NCI-H1417 treated with DMSO at 0.1 percent for 48 hours (cell line): ENCODE measurements around the gene NLRP5.
"Not testable (repeated sequence)": the region's sequence is repeated elsewhere in the genome, so short reads cannot be mapped to it uniquely, and the experiment has no call there.

Experiments
- DNase-seq: peaks from one replicate; lab custom pipeline; 2025; lab: John Stamatoyannopoulos, UW

The NLRP5 gene

GRCh38 chr19:56098731-56099568, 112.4 kb downstream of the NLRP5 start:
- no peak for DNase-seq

DNA sequence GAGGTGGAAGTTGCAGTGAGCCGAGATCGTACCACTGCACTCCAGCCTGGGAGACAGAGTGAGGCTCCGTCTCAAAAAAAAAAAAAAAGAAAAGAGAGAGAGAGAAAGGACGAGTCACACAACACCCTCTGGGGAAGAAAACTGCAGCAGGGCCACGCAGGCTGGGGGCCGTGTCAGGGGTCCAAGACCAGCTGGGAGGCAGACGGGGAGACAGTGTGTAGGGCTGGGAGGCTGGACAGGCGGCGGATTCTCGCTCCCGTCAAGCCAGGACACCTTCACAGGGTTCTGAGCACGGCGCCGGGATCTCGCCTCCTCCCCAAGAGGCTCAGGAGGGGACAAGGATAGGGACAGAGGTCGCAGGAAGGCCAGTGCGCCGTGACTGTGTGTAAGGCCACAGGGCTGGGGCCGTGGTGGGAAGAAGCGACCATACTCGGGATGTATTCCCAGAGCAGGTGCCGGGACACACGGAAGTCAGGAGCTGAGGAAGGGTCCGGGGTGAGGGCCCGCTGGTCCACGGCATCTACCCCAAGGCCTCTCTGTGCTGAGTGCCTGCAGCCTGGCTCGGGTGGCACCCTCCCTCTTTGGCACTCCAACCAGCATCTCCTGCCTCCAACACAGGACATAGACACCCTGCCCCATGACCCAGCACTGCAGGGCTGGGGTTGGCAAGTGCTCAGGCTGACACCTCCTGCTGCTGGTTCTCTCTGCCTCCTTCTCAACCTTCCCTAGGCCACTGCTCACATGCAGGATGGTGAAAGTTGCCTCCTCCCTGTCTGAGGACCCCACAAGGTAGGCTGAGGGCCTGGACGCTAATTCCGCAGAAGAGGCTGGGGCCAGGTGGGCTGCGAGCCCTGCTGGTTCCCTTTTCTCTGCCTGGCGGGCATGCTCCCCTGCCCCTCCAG, 113.3 kb downstream of the NLRP5 start:
- DNase-seq, result no peak

GRCh38 chr19:56101095-56101494, 114.5 kb downstream of the NLRP5 start:
- DNase-seq, result no peak

GRCh38 chr19:56101746-56102535, 115.4 kb downstream of the NLRP5 start:
- no peak for DNase-seq

GRCh38 chr19:56103027-56103614, 116.5 kb downstream of the NLRP5 start:
- no peak for DNase-seq

DNA sequence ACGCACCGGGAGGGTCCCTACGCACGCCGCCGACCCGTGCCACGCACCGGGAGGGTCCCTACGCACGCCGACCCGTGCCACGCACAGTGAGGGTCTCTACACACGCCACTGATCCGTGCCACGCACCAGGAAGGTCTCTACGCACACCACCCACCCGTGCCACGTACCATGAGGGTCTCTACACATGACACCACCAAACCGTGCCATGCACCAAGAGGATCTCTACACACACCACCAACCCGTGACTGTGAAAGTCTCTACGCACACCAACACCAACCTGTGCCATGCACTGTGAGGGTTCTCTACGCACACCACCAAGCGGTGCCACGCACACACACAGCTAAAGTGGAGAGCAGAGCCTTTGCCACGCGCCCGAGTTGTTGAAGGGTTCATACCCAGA, 117.8 kb downstream of the NLRP5 start:
- no peak for DNase-seq

DNA sequence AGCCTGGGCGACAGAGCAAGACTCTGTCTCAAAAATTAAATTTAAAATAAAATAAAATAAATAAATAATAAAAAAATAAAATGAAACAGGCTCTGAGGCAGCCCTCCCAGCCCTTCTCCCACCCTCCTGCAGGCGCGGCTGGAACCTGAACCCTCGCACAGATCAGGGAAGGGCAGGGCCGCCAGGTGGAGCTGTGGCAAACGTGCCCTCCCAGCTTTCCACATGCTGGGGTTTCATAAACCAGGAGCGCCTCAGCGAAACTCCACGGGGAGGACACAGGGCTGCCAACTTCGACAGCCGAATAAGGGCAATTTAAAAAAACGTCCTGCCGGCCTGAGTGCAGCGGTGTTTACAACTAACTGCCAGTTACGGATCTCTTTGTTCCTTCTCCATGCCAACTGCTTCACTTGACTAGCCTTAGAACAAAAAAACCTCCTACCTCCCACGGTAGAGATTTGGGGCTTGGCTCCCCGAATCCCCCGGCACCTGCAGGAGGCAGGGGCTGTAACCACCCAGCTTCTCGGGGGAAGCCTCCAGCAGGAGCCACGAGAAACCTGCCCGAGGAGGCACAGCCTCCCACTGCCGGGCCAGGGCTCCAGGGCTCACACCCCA, 118.6 kb downstream of the NLRP5 start:
- no peak for DNase-seq

DNA sequence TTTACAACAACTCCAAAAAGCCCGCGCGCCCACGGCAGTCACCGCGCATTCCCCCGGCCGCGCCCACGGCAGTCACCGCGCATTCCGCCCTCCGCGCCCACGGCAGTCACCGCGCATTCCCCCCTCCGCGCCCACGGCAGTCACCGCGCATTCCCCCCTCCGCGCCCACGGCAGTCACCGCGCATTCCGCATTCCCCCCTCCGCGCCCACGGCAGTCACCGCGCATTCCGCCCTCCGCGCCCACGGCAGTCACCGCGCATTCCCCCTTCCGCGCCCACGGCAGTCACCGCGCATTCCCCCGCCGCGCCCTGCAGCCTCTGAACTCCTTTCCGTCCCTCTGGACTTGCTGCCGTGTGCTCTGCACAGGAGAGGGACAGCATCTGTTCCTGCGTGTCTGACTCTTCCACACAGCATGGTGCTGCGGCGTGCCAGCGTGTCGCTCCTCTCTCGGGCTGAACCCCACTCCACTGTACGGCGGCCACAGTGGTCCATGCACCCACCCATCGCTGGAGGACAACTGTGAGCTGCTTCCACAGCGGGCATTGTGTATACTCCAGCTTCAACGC, 119.3 kb downstream of the NLRP5 start:
- DNase-seq, result not testable (repeated sequence)

- no peak for DNase-seq
Measured at GRCh38 chr19:56106397-56106849, 119.8 kb downstream of the NLRP5 start.

DNA sequence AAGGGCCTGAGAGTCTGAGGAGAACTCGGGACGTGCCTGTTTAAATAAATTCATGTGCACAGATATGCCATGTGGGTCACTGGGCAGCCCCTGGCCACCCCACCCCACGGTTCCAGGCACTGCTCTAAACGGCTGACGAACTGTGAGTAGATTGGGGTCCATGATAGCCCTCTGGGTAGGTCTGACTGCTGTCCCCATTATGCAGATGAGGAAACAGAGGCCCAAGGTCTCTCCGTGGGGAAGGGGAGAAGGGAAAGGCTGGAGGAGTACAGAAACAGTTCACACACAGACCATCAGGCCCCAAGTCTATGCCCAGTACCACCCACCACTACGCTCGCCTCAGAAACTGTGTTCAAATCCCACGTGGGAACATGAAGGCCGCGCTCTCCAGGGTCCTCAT, 120.4 kb downstream of the NLRP5 start:
- DNase-seq, result no peak

DNA sequence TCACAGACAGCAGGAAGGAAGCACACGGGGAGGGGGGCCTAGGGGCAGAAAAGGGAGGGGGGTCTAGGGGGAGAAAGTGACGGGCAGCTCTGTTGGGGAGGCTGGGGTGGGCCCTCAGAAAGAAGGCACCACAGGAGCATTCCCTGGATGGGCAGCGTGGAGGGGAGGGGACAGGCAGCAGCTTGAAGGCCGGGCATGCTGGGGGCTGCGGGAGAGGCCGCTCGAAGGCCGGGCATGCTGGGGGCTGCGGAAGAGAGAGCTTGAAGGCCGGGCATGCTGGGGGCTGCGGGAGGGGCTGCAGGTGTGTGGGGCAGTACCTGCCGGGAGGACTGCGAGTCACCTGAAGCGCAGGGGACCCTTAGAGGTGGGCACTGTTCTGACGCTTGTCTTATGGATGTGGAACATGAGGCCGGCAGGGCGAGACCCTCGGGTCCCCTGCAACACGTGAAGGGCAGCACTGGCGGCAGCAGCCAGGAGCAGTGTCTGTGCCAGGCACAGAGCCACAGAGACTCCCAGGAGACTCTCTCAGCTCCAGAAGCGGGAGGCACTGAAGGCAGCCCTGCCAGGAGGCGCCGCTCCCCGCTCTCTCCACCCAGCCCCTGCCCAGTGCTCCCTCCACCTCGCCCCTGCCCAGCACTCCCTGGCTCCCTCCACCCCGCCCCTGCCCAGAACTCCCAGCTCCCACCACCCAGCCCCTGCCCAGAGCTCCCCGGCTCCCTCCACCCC, 121.2 kb downstream of the NLRP5 start:
- no peak for DNase-seq

GRCh38 chr19:56108447-56109195, 122.0 kb downstream of the NLRP5 start:
- no peak for DNase-seq

DNA sequence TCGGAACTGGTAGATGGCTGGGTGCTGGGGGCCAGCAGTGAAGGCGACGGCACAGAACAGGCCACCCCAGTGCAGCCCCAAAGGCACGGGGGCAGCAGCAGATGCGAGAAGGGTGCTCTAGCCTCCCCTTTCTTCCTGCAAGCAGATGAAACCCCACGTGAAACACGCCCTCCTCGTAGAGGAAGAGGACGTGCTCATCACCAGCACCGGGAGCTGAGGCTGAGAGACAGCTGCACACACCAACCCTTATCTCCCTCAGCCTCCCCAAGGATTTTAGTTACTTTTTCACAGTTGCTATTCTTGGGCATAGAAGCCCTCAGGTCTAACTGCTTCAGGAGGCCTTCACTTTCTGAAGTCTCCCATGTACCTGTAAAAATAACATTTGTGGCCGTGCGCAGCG, 122.7 kb downstream of the NLRP5 start:
- DNase-seq, result no peak

- DNase-seq, result no peak
Measured at GRCh38 chr19:56110515-56111448, 124.2 kb downstream of the NLRP5 start.
